Endothelial cell of umbilical vein (primary cell): ENCODE data around the gene NGFR.

Source experiments
- EZH2 ChIP-seq: IDR thresholded peaks from 2 replicates; pipeline ENCODE4 v1.6.1; 2012; ENCODE audit warnings: borderline replicate concordance, low read depth, mild to moderate bottlenecking, moderate library complexity, low read length, inconsistent platforms; ENCODE audit not compliant: severe bottlenecking
- GATA2 ChIP-seq: IDR thresholded peaks from 2 replicates; pipeline ENCODE4 v1.7.0; 2011; ENCODE audit warnings: low read depth, mild to moderate bottlenecking, moderate library complexity, mixed read lengths, low read length; ENCODE audit not compliant: insufficient read length, insufficient read depth
- POLR2A ChIP-seq: IDR thresholded peaks from 2 replicates; pipeline ENCODE4 v1.6.1; 2012; ENCODE audit warnings: low read depth, mild to moderate bottlenecking, control low read depth, low read length
- POLR2AphosphoS5 ChIP-seq: IDR thresholded peaks from 2 replicates; pipeline ENCODE4 v1.6.1; 2012; ENCODE audit warnings: low read depth, mild to moderate bottlenecking, control low read depth, low read length, moderate library complexity; ENCODE audit not compliant: insufficient read depth
- TF ChIP-seq, protein P1 (sequence below), 2 donors: IDR thresholded peaks; 1 replicate in 1 of 2; 2 replicates in 1 of 2; pipeline ENCODE4 v1.5.1; 2011; ENCODE audit warnings: low read length in 2 of 2, mild to moderate bottlenecking in 2 of 2, moderate library complexity in 2 of 2, control low read depth in 1 of 2, inconsistent platforms in 1 of 2, low read depth in 1 of 2; ENCODE audit not compliant: insufficient read depth in 1 of 2; ENCODE audit errors: extremely low read depth in 1 of 2

DNA sequence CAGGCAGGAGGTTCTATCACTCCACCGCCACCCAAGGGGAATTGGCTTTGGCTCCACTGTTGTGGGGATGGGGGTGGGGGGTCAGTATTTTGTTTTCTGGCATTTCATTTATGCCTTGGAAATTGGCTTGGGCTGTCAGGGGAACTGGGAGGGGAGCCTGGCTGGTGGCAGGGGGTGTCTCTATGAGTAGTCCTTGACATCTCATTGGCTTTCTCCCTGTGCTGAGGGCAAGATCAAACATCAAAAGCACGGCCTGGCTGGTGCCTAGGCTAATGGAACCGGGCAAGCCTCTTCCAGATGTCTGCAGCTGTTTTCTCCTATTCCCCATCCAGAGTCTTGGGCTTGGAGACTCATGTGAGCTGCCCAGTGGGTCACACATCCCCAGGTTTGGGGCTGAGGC lies 17.4 kb upstream of the NGFR start:
- TF ChIP-seq POLR2A (no peak), POLR2AphosphoS5 (no peak), EZH2 (no peak), GATA2 (no peak)
- TF ChIP-seq, protein P1, sequence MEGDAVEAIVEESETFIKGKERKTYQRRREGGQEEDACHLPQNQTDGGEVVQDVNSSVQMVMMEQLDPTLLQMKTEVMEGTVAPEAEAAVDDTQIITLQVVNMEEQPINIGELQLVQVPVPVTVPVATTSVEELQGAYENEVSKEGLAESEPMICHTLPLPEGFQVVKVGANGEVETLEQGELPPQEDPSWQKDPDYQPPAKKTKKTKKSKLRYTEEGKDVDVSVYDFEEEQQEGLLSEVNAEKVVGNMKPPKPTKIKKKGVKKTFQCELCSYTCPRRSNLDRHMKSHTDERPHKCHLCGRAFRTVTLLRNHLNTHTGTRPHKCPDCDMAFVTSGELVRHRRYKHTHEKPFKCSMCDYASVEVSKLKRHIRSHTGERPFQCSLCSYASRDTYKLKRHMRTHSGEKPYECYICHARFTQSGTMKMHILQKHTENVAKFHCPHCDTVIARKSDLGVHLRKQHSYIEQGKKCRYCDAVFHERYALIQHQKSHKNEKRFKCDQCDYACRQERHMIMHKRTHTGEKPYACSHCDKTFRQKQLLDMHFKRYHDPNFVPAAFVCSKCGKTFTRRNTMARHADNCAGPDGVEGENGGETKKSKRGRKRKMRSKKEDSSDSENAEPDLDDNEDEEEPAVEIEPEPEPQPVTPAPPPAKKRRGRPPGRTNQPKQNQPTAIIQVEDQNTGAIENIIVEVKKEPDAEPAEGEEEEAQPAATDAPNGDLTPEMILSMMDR (IDR thresholded peaks at IDR 0.05; ENCODE audit: extremely low read depth in 1 of 2, insufficient read depth in 1 of 2, low read depth in 1 of 2, low read length in 2 of 2) = no peak
